HEK293T (cell line): ENCODE data around the gene C8B.

Experiments
- BHLHE40 ChIP-seq: fragments of 450-650 bp; IDR thresholded peaks from 2 replicates; pipeline ENCODE4 v1.6.1; 2016; ENCODE audit warnings: mild to moderate bottlenecking, moderate library complexity, borderline replicate concordance
- FOXM1 ChIP-seq: fragments of 450-650 bp; IDR thresholded peaks from 2 replicates; pipeline ENCODE4 v1.6.1; 2017; ENCODE audit warnings: mild to moderate bottlenecking, borderline replicate concordance
- LEF1 ChIP-seq: fragments of 450-650 bp; IDR thresholded peaks from 2 replicates; pipeline ENCODE4 v1.6.1; 2017; ENCODE audit warnings: mild to moderate bottlenecking, borderline replicate concordance
- NFRKB ChIP-seq: fragments of 450-650 bp; IDR thresholded peaks from 2 replicates; pipeline ENCODE4 v1.6.1; 2016; ENCODE audit warnings: mild to moderate bottlenecking, moderate library complexity
- SP1 ChIP-seq: fragments of 450-650 bp; IDR thresholded peaks from 2 replicates; pipeline ENCODE4 v1.6.1; 2017
- SUZ12 ChIP-seq: fragments of 450-650 bp; IDR thresholded peaks from 2 replicates; pipeline ENCODE4 v1.6.1; 2016; ENCODE audit warnings: mild to moderate bottlenecking
- TF ChIP-seq, protein P1 (sequence below): fragments of 450-650 bp; IDR thresholded peaks from 2 replicates; pipeline ENCODE4 v1.6.1; 2016

GRCh38 chr1:56912325-56912724 is 53.5 kb downstream of the C8B start:
- TF ChIP-seq BHLHE40 (no peak), SP1 (no peak), FOXM1 (no peak), LEF1 (no peak), SUZ12 (no peak), NFRKB (no peak)
- TF ChIP-seq, protein P1, sequence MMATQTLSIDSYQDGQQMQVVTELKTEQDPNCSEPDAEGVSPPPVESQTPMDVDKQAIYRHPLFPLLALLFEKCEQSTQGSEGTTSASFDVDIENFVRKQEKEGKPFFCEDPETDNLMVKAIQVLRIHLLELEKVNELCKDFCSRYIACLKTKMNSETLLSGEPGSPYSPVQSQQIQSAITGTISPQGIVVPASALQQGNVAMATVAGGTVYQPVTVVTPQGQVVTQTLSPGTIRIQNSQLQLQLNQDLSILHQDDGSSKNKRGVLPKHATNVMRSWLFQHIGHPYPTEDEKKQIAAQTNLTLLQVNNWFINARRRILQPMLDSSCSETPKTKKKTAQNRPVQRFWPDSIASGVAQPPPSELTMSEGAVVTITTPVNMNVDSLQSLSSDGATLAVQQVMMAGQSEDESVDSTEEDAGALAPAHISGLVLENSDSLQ, result no peak
